K562 (cell line): ENCODE measurements around the gene CYP46A1. TPM values are rescaled to one million over a fixed set of nuclear protein-coding genes. Genes with fewer than 3 reads are reported as not detected.

Experiments used
- ATAC-seq: fragments of 200-7000 bp; cut with Tn5 transposase; 3 replicates; pipeline ENCODE4 v1.9.1; 2020; ENCODE audit warnings: moderate library complexity
- BruUV-seq: library from RNA; stranded (reverse); fragments of 400-500 nt; replicated peaks from 2 replicates; lab custom pipeline; 2021; lab: Mats Ljungman, UMichigan
- CTCF ChIA-PET: fragments of 300-600 bp; formaldehyde crosslinking; extraction: SDS; loops from one replicate; lab custom pipeline; 2021; ENCODE audit warnings: low intra/inter-chr PET ratio; lab: Yijun Ruan, JAX
- POLR2A ChIA-PET: fragments of 300-600, 350-650 bp; sonication (Branson Sonifier 250); formaldehyde crosslinking; extraction: SDS; loops from one replicate; lab custom pipeline; 2021; ENCODE audit warnings: antibody characterized with exemption, inconsistent platforms; lab: Yijun Ruan, JAX
- DNase-seq, 4 experiments: peaks; one replicate each; pipeline versions ENCODE4 v3.0.0 to v3.0.0-alpha.2; 2011 to 2018; ENCODE audit warnings: low spot score in 3 of 4, mixed read lengths in 3 of 4; ENCODE audit errors: extremely low read depth in 1 of 4
- FAIRE-seq: peaks from 2 replicates; lab custom pipeline; 2011; peaks lifted over from hg19 to GRCh38; lab: Jason Lieb, UNC
- H2AFZ ChIP-seq: 2 replicates; pipeline ENCODE4 v1.6.0; 2011; ENCODE audit warnings: low read depth, low read length, control low read depth, inconsistent platforms
- H3K27ac ChIP-seq: fragments of 200-600 bp; 3 replicates; pipeline ENCODE4 v1.8.0; 2011; ENCODE audit warnings: low read depth, mild to moderate bottlenecking, control low read depth, inconsistent platforms, low read length, moderate library complexity, mixed read lengths; ENCODE audit errors: extremely low read depth
- H3K27me3 ChIP-seq, 2 experiments: fragments of 300-600 bp in 1 of 2; 2 replicates in 1 of 2; 3 replicates in 1 of 2; pipeline versions ENCODE4 v1.6.0 to v1.8.0; 2011; ENCODE audit warnings: inconsistent platforms in 2 of 2, low read length in 2 of 2, mild to moderate bottlenecking in 1 of 2, mixed read lengths in 1 of 2, moderate library complexity in 1 of 2; ENCODE audit not compliant: control insufficient read depth in 2 of 2, insufficient read depth in 2 of 2
- H3K36me3 ChIP-seq: fragments of 300-600 bp; 3 replicates; pipeline ENCODE4 v1.8.0; 2011; ENCODE audit warnings: mild to moderate bottlenecking, low read length, inconsistent platforms; ENCODE audit not compliant: control insufficient read depth, insufficient read depth
- H3K4me1 ChIP-seq, 2 experiments: fragments of 200-600 bp in 1 of 2; replicated peaks in 1 of 2; 2 replicates in 1 of 2; 3 replicates in 1 of 2; pipeline versions ENCODE4 v1.5.1 to v1.8.0; 2011; ENCODE audit warnings: inconsistent platforms in 2 of 2, low read length in 2 of 2, mild to moderate bottlenecking in 1 of 2, mixed read lengths in 1 of 2, moderate library complexity in 1 of 2; ENCODE audit not compliant: control insufficient read depth in 2 of 2, insufficient read depth in 2 of 2
- H3K4me2 ChIP-seq: 2 replicates; pipeline ENCODE4 v1.6.1; 2011; ENCODE audit warnings: low read length, control low read depth, inconsistent platforms, mixed read lengths; ENCODE audit not compliant: insufficient read depth
- H3K4me3 ChIP-seq: fragments of 200-600 bp; sonication (generic), shearing (Covaris generic); 2 replicates; pipeline ENCODE4 v1.5.1; 2016; ENCODE audit warnings: control low read depth, inconsistent platforms
- H3K79me2 ChIP-seq: fragments of 200-600 bp; 3 replicates; pipeline ENCODE4 v1.8.0; 2011; ENCODE audit warnings: low read length, inconsistent platforms; ENCODE audit not compliant: control insufficient read depth, insufficient read depth
- H3K9ac ChIP-seq, 2 experiments: 2 replicates each; pipeline versions ENCODE4 v1.6.0 to v1.6.1; 2011; ENCODE audit warnings: low read depth in 2 of 2, low read length in 2 of 2, control low read depth in 1 of 2, inconsistent platforms in 1 of 2, mild to moderate bottlenecking in 1 of 2, mixed read lengths in 1 of 2; ENCODE audit not compliant: insufficient read depth in 1 of 2
- H3K9me1 ChIP-seq: one replicate; pipeline ENCODE4 v1.6.0; 2011; ENCODE audit warnings: inconsistent platforms, mild to moderate bottlenecking, low read length, moderate library complexity; ENCODE audit not compliant: control insufficient read depth, insufficient read depth
- H3K9me3 ChIP-seq: replicated peaks from 2 replicates; pipeline ENCODE4 v1.5.1; 2011; ENCODE audit warnings: low read depth, low read length, inconsistent platforms; ENCODE audit not compliant: control insufficient read depth, insufficient read depth
- H4K20me1 ChIP-seq: replicated peaks from 2 replicates; pipeline ENCODE4 v1.6.1; 2011; ENCODE audit warnings: low read length, inconsistent platforms, mixed read lengths; ENCODE audit not compliant: control insufficient read depth, insufficient read depth
- CEBPB ChIP-seq: fragments of 450-650 bp; IDR thresholded peaks from 2 replicates; pipeline ENCODE4 v1.6.1; 2016; ENCODE audit warnings: missing genetic modification characterization, missing compliant biosample characterization
- EP300 ChIP-seq: IDR thresholded peaks from 2 replicates; pipeline ENCODE4 v1.6.1; 2012; ENCODE audit warnings: low read length, improper control_type of control experiment
- GABPB1 ChIP-seq: sonication (generic); formaldehyde crosslinking; IDR thresholded peaks from 2 replicates; pipeline ENCODE4 v1.8.0; 2022; ENCODE audit warnings: mild to moderate bottlenecking, missing genetic modification reagents
- HDAC6 ChIP-seq: IDR thresholded peaks from 2 replicates; pipeline ENCODE4 v1.6.1; 2012; ENCODE audit warnings: low read depth, mild to moderate bottlenecking, control low read depth, inconsistent platforms, low read length, moderate library complexity
- JUNB ChIP-seq: fragments of 450-650 bp; formaldehyde crosslinking; conservative IDR thresholded peaks from 2 replicates; pipeline ENCODE4 v1.4.0; 2020; ENCODE audit warnings: mild to moderate bottlenecking
- KHSRP ChIP-seq: fragments of 450-650 bp; IDR thresholded peaks from 2 replicates; pipeline ENCODE4 v1.6.1; 2017
- MCM5 ChIP-seq: fragments of 450-650 bp; IDR thresholded peaks from 2 replicates; pipeline ENCODE4 v1.6.1; 2016; ENCODE audit warnings: low read depth
- MEF2A ChIP-seq: IDR thresholded peaks from 2 replicates; pipeline ENCODE4 v1.6.1; 2011; ENCODE audit warnings: low read depth, mild to moderate bottlenecking, low read length, moderate library complexity; ENCODE audit not compliant: control insufficient read depth
- NR3C1 ChIP-seq: sonication (generic); formaldehyde crosslinking; IDR thresholded peaks from 2 replicates; pipeline ENCODE4 v1.8.1; 2022; ENCODE audit warnings: missing genetic modification reagents
- ZNF780A ChIP-seq: fragments of 250-450 bp; sonication (Bioruptor Pico); IDR thresholded peaks from 2 replicates; pipeline ENCODE4 v1.5.0; 2021; ENCODE audit warnings: mild to moderate bottlenecking
- WGBS: fragments of 100-300 bp; shearing (Covaris generic); methylation state at CpG from one replicate; pipeline ENCODE4 v1.1.6; 2016; ENCODE audit warnings: low coverage, mixed read lengths; ENCODE audit not compliant: insufficient coverage; ENCODE audit errors: missing lambda C conversion rate; 5-methylcytosine and 5-hydroxymethylcytosine counted together
- in situ Hi-C: fragments of 300-500 bp; cut with MboI; formaldehyde crosslinking; loops from 4 replicates; pipeline ENCODE4 v1.15.0; 2018; ENCODE audit warnings: inconsistent platforms, mixed read lengths
- intact Hi-C: fragments of 100-400 bp; cut with micrococcal nuclease; formaldehyde crosslinking; loops from 2 replicates; pipeline ENCODE4 v1.14.2; 2022
- polyA plus RNA-seq, 8 experiments: library from polyadenylated mRNA; depleted of rRNA in 4 of 8; stranded (reverse) in 5 of 8; unstranded in 3 of 8; fragments of >200 nt; fragmentation: Nextera tagmentation in 2 of 8; fragmentation: Illumina TruSeq in 1 of 8; extraction: Ambion mirVana in 2 of 8; extraction: Trizol in 1 of 8; gene quantifications; 2 replicates each; pipeline versions ENCODE4 v1.2.1 to v1.2.3, GENCODE V29; 2011 to 2014; ENCODE audit warnings: inconsistent platforms in 1 of 8, missing spikeins in 1 of 8
- total RNA-seq, 7 experiments: library from RNA; depleted of rRNA in 6 of 7; stranded (reverse); fragments of >200 nt in 6 of 7; fragmentation: Illumina TruSeq in 2 of 7; extraction: Trizol in 2 of 7; gene quantifications; 2 replicates each; pipeline versions ENCODE4 v1.2.1 to v1.2.3, GENCODE V29; 2011 to 2021; ENCODE audit warnings: low replicate concordance in 1 of 7
- TF ChIP-seq, protein P1 (sequence below): fragments of 450-650 bp; IDR thresholded peaks from 2 replicates; pipeline ENCODE4 v1.6.1; 2017; ENCODE audit warnings: antibody characterized with exemption
- TF ChIP-seq, protein P2 (sequence below): fragments of 450-650 bp; IDR thresholded peaks from 2 replicates; pipeline ENCODE4 v1.6.1; 2016
- TF ChIP-seq, protein P3 (sequence below), 3 experiments: IDR thresholded peaks in 2 of 3; conservative IDR thresholded peaks in 1 of 3; 2 replicates each; pipeline ENCODE4 v1.5.1; 2011 to 2012; ENCODE audit warnings: low read length in 3 of 3, mild to moderate bottlenecking in 3 of 3, control low read depth in 2 of 3, improper control_type of control experiment in 1 of 3, inconsistent platforms in 1 of 3, low read depth in 1 of 3, mixed read lengths in 1 of 3, moderate library complexity in 1 of 3; ENCODE audit not compliant: insufficient read depth in 2 of 3

CYP46A1 gene
- total and polyA plus RNA-seq, 9 of the 15 experiments (the other 6 are each of a cell fraction or from before 2014, with no cell fraction given), result not detected

DNA sequence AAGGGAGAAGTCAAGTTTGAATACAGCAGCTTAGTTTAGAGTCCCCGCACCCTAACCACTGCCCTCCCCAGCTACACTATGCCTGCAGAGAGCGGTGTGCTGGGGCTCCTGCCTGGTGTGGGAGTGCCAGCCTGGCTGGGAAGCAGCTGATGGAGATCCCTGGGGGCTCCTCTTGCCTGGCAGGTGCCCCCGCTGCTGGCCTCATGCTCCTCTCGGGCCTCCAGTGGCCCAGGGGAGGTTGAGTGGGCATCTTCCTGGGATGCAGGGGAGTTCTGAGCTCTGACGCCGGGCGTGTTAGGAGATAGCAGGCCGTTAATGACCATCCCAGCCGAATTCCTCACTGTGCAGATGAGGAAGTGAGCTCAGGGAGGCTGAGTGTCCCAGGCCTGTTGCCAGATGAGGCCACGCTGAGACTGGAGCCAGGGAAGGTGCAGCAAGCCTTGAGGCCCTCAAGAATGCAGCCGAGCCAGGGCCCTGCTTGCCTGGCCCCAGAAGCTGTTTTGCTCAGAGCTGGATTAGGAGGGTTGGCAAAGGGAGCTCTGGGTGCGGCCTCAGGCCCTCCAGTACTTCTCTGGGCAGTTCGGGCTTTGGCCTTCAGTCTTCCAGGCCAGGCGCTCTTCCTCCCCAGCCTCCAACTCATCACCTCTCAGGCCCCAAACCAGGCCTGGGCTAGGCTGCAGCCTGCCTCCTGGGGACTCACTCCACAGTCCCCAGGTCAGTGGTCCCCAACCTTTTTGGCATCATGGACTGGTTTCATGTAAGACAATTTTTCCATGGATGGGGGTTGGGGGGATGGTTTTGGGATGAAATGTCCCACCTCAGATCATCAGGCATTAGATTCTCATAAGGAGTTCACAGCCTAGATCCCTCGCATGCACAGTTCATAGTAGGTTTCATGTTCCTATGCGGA is 6.6 kb upstream of the CYP46A1 start:
- DNase-seq (no peak), ATAC-seq (no peak), FAIRE-seq (no peak)
- Histone ChIP-seq H3K9me1 (no peaks in the 10 kb centered on the region), H4K20me1 (no peaks in the 10 kb centered on the region), H3K27ac (no peak overlapping the region), H3K79me2 (no peaks in the 10 kb centered on the region), H3K36me3 (no peaks in the 10 kb centered on the region), H2AFZ (no peak overlapping the region), H3K9ac (no peak overlapping the region), H3K4me1 (peaks cover under 1 to 5% of the 10 kb centered on the region in 2 experiments; a peak in 4 of 5 replicates), H3K9me3 (no peaks in the 10 kb centered on the region; the same call in 1 of the 2 replicates), H3K27me3 (peaks cover 0 to 30% of the 10 kb centered on the region in 2 experiments; a peak in 2 of 5 replicates), H3K4me3 (no peak overlapping the region), H3K4me2 (no peak overlapping the region)
- intact Hi-C loops, result no loop called here
- in situ Hi-C loops, result no loop called here
- ChIA-PET CTCF (no interaction called here), POLR2A (no interaction called here)
- WGBS, result 5% methylated on average over 11 of the region's 16 CpGs
- BruUV-seq, result no TSS peak
- TF ChIP-seq, protein P1, sequence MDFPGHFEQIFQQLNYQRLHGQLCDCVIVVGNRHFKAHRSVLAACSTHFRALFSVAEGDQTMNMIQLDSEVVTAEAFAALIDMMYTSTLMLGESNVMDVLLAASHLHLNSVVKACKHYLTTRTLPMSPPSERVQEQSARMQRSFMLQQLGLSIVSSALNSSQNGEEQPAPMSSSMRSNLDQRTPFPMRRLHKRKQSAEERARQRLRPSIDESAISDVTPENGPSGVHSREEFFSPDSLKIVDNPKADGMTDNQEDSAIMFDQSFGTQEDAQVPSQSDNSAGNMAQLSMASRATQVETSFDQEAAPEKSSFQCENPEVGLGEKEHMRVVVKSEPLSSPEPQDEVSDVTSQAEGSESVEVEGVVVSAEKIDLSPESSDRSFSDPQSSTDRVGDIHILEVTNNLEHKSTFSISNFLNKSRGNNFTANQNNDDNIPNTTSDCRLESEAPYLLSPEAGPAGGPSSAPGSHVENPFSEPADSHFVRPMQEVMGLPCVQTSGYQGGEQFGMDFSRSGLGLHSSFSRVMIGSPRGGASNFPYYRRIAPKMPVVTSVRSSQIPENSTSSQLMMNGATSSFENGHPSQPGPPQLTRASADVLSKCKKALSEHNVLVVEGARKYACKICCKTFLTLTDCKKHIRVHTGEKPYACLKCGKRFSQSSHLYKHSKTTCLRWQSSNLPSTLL, result no peak
- TF ChIP-seq EP300 (no peak), NR3C1 (CRISPR knock-in tag) (no peak), HDAC6 (no peak), KHSRP (no peak), GABPB1 (CRISPR knock-in tag) (no peak), MEF2A (no peak), CEBPB (no peak), ZNF780A (CRISPR knock-in tag) (no peak), JUNB (no peak), MCM5 (no peak)
- TF ChIP-seq, protein P2, sequence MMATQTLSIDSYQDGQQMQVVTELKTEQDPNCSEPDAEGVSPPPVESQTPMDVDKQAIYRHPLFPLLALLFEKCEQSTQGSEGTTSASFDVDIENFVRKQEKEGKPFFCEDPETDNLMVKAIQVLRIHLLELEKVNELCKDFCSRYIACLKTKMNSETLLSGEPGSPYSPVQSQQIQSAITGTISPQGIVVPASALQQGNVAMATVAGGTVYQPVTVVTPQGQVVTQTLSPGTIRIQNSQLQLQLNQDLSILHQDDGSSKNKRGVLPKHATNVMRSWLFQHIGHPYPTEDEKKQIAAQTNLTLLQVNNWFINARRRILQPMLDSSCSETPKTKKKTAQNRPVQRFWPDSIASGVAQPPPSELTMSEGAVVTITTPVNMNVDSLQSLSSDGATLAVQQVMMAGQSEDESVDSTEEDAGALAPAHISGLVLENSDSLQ, result no peak
- TF ChIP-seq, protein P3, sequence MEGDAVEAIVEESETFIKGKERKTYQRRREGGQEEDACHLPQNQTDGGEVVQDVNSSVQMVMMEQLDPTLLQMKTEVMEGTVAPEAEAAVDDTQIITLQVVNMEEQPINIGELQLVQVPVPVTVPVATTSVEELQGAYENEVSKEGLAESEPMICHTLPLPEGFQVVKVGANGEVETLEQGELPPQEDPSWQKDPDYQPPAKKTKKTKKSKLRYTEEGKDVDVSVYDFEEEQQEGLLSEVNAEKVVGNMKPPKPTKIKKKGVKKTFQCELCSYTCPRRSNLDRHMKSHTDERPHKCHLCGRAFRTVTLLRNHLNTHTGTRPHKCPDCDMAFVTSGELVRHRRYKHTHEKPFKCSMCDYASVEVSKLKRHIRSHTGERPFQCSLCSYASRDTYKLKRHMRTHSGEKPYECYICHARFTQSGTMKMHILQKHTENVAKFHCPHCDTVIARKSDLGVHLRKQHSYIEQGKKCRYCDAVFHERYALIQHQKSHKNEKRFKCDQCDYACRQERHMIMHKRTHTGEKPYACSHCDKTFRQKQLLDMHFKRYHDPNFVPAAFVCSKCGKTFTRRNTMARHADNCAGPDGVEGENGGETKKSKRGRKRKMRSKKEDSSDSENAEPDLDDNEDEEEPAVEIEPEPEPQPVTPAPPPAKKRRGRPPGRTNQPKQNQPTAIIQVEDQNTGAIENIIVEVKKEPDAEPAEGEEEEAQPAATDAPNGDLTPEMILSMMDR (IDR thresholded peaks at IDR 0.05 in 2 of 3, conservative IDR thresholded peaks at IDR 0.05 in 1 of 3; ENCODE audit: insufficient read depth in 2 of 3, low read depth in 1 of 3, low read length in 3 of 3), result no peak
